Articular chondrocyte of knee joint (primary cell): ENCODE results near the gene MAZ. TPM values are rescaled to one million over a fixed set of nuclear protein-coding genes. Genes with fewer than 3 reads are reported as not detected.

Experiments
- small RNA-seq: library from RNA; depleted of rRNA; stranded (forward); fragments of <200 nt; gene quantifications from one replicate; pipeline ENCODE3, GENCODE V24; 2012
- total RNA-seq: library from RNA; depleted of rRNA; stranded (reverse); fragments of >200 nt; gene quantifications from 2 replicates; pipeline ENCODE4 v1.2.3, GENCODE V29; 2012

The MAZ gene
- total RNA-seq: 139 and 158 TPM in 2 replicates

GRCh38 chr16:29806099-29806579 lies at the start of gene MAZ:
TSS of gene MAZ (plus strand) at chr16:29806529. CDS start at chr16:29806702, 173 bp downstream.

GRCh38 chr16:29777576-29778350 lies 28.6 kb upstream of the MAZ start, which contains the start of gene ZG16:
TSS of gene ZG16 (plus strand) at chr16:29778256. CDS start at chr16:29779267, 1,011 bp downstream.

GRCh38 chr16:29790183-29790948 lies 16.0 kb upstream of the MAZ start, which contains the start of gene KIF22:
TSS of gene KIF22 (plus strand) at chr16:29790751. CDS start at chr16:29790760, 9 bp downstream.

GRCh38 chr16:29811896-29812665 lies 5.8 kb downstream of the MAZ start, which contains the start of gene PRRT2:
TSS of gene PRRT2 (plus strand) at chr16:29812193. CDS start at chr16:29813055, 862 bp downstream.

GRCh38 chr16:29815793-29816693 lies 9.7 kb downstream of the MAZ start, which contains the start of gene PAGR1:
TSS of gene PAGR1 (plus strand) at chr16:29816152. CDS start at chr16:29816526, 374 bp downstream.

GRCh38 chr16:29820271-29820701 lies 14.0 kb downstream of the MAZ start, which contains the start of gene MVP:
TSS of gene MVP (plus strand) at chr16:29820462. CDS start at chr16:29830550, 10,088 bp downstream.

Small RNAs within 50 kb of the gene (small RNA-seq; reads per million reads assigned to genes)
- gene AC009133.6 (not detected), gene AC120114.4 (not detected)

Other genes with a start within 250 kb of the MAZ start
- not detected in 2 replicates for gene SPN, start 143.3 kb upstream of the MAZ start, total RNA-seq
- 0.52 and 1.6 TPM in 2 replicates for gene QPRT, start 127.3 kb upstream of the MAZ start, total RNA-seq
- not detected in 2 replicates for gene C16orf54, start 60.5 kb upstream of the MAZ start, total RNA-seq
- not detected in 2 replicates for gene ZG16, start 28.3 kb upstream of the MAZ start, total RNA-seq
- 14.9 and 21.0 TPM in 2 replicates for gene KIF22, start 15.8 kb upstream of the MAZ start, total RNA-seq
- 2.4 and 3.5 TPM in 2 replicates for gene PRRT2, start 5.7 kb downstream of the MAZ start, total RNA-seq
- 13.7 and 18.3 TPM in 2 replicates for gene PAGR1, start 9.6 kb downstream of the MAZ start, total RNA-seq
- gene MVP, start 13.9 kb downstream of the MAZ start, total RNA-seq: 249 and 324 TPM in 2 replicates
- 81.8 and 83.9 TPM in 2 replicates for gene CDIPT, start 56.7 kb downstream of the MAZ start, total RNA-seq
- 1.8 and 2.6 TPM in 2 replicates for gene SEZ6L2, start 93.0 kb downstream of the MAZ start, total RNA-seq
- gene ASPHD1, start 94.0 kb downstream of the MAZ start, total RNA-seq: 3.1 and 4.8 TPM in 2 replicates
- 11.3 and 12.0 TPM in 2 replicates for gene KCTD13, start 119.7 kb downstream of the MAZ start, total RNA-seq
- 74.1 and 77.0 TPM in 2 replicates for gene TMEM219, start 155.6 kb downstream of the MAZ start, total RNA-seq
- gene TAOK2, start 167.3 kb downstream of the MAZ start, total RNA-seq: 32.4 and 35.7 TPM in 2 replicates
- gene HIRIP3, start 189.1 kb downstream of the MAZ start, total RNA-seq: 4.1 and 5.4 TPM in 2 replicates
- gene INO80E, start 189.7 kb downstream of the MAZ start, total RNA-seq: 26.7 and 26.9 TPM in 2 replicates
- under 0.01 and 0.13 TPM in 2 replicates for gene DOC2A, start 204.5 kb downstream of the MAZ start, total RNA-seq
- gene C16orf92, start 216.7 kb downstream of the MAZ start, total RNA-seq: not detected in 2 replicates
- gene TLCD3B, start 224.7 kb downstream of the MAZ start, total RNA-seq: 0.11 and 0.26 TPM in 2 replicates